ENCODE results near the gene RGS21. TPM values are rescaled to one million over a fixed set of nuclear protein-coding genes. Genes with fewer than 3 reads are reported as not detected.

Gene RGS21
- total RNA-seq, 1 experiment from 2014 or later: not detected

DNA sequence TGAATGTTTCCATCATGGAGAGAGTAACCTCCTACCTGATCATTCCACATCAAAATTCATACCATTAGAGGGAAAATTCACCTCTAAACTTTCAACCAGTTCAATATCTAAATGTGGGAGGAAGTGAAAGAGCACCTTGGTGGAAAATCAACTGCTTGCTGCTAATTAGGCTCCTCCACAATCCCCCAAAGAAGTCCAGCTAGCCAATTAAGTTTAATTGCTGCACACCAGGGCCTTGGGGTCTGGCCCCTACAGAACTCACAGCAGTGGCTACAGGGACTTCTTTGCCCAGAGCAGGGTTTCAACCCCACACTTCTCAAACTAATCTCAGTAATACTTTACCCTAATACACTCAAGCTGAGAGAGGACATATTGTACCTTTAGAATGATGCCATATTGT, 62.1 kb downstream of the RGS21 start:
- Histone ChIP-seq H3K79me2 (ENCODE audit: low read length) (no peaks in the 10 kb centered on the region), H3K9me3 (ENCODE audit: low read length) (no peaks in the 10 kb centered on the region), H3K27ac (ENCODE audit: low read length) (no peak overlapping the region), H3K9me2 (replicated peaks; ENCODE audit: low read length) (no peaks in the 10 kb centered on the region), H3K27me3 (ENCODE audit: low read length) (no peaks in the 10 kb centered on the region), H3K9ac (ENCODE audit: low read length) (no peak overlapping the region), H3K4me3 (ENCODE audit: low read length) (no peak overlapping the region), H4K20me1 (ENCODE audit: low read length) (no peaks in the 10 kb centered on the region), H3F3A (ENCODE audit: low read length, unreplicated experiment) (no peaks in the 10 kb centered on the region), H3K4me2 (ENCODE audit: low read length) (no peak overlapping the region), H3K36me3 (ENCODE audit: low read depth, low read length) (no peaks in the 10 kb centered on the region), H2AFZ (ENCODE audit: low read length) (no peak overlapping the region), H3K4me1 (ENCODE audit: insufficient read depth, low read length) (no peaks in the 10 kb centered on the region)
- intact Hi-C loops (cut with micrococcal nuclease): no loop called here
- DNase-seq (no peak), ATAC-seq (no peak)
- TF ChIP-seq EZH2phosphoT487 (IDR thresholded peaks at IDR 0.05; ENCODE audit: borderline replicate concordance, low read length) (no peak), EZH2 (IDR thresholded peaks at IDR 0.05; ENCODE audit: low read length, unreplicated experiment) (no peak), CTCF (conservative IDR thresholded peaks at IDR 0.05; ENCODE audit: low read depth, low read length) (no peak)
- BruUV-seq (replicated peaks): no TSS peak
- ChIA-PET POLR2A (ENCODE audit: unreplicated experiment) (interaction anchor here (0.6 kb wide), 1 partner anchor 857 kb away, joined by 3 read pairs; no protein-coding TSS in a partner anchor), CTCF (no interaction called here)

DNA sequence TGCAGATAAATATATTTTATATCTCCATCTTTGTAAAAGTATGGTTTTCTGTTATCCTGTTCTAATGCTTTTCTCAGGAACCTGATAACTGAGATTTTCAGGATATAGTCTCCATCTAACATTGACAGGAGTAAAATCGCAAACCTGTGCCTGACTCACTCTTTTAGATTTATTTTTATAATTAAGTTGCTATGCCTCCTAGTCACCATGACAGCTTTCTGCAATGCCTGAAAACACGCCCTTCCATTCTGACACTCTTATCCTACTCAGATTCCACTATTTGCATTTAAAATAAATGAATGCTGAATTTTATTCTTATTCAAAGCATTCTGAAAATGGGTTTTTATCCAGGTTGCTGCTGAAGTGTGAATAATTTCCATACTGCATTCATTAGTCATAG, 62.8 kb downstream of the RGS21 start:
- ChIA-PET CTCF (no interaction called here), POLR2A (ENCODE audit: unreplicated experiment) (no interaction called here)
- Histone ChIP-seq H3F3A (ENCODE audit: low read length, unreplicated experiment) (no peaks in the 10 kb centered on the region), H3K4me3 (ENCODE audit: low read length) (no peak overlapping the region), H3K4me1 (ENCODE audit: insufficient read depth, low read length) (no peaks in the 10 kb centered on the region), H3K9me3 (ENCODE audit: low read length) (no peaks in the 10 kb centered on the region), H3K4me2 (ENCODE audit: low read length) (no peak overlapping the region), H3K9ac (ENCODE audit: low read length) (no peak overlapping the region), H3K27ac (ENCODE audit: low read length) (no peak overlapping the region), H3K27me3 (ENCODE audit: low read length) (no peaks in the 10 kb centered on the region), H2AFZ (ENCODE audit: low read length) (no peak overlapping the region), H4K20me1 (ENCODE audit: low read length) (no peaks in the 10 kb centered on the region), H3K36me3 (ENCODE audit: low read depth, low read length) (no peaks in the 10 kb centered on the region), H3K79me2 (ENCODE audit: low read length) (no peaks in the 10 kb centered on the region), H3K9me2 (replicated peaks; ENCODE audit: low read length) (no peaks in the 10 kb centered on the region)
- DNase-seq (no peak), ATAC-seq (no peak; the same call in 1 of the 2 replicates)
- TF ChIP-seq EZH2phosphoT487 (IDR thresholded peaks at IDR 0.05; ENCODE audit: borderline replicate concordance, low read length) (no peak), CTCF (conservative IDR thresholded peaks at IDR 0.05; ENCODE audit: low read depth, low read length) (no peak), EZH2 (IDR thresholded peaks at IDR 0.05; ENCODE audit: low read length, unreplicated experiment) (no peak)
- no TSS peak for BruUV-seq (replicated peaks)
- intact Hi-C loops (cut with micrococcal nuclease): no loop called here

DNA sequence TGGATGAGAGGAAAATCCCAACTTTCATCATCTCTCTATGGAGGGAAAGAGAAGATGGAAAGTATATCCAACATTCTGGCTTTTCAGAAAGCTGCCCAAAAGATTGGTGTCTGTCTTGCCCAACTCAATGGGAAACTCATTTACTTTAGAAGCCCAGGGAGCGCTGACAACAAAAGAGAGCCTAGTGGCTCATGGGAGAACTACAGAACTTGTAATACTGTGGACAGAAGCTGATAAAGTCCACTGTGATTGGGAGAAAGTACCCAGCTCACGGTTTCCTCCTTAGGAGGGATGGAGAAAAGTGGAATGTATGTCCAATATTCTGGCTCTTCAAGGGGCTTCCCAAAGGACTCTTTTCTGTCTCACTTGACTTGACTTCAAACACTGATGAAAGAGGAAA, 66.0 kb downstream of the RGS21 start:
- no peaks in the 10 kb centered on the region for H3K36me3 ChIP-seq (ENCODE audit: low read depth, low read length)
- TF ChIP-seq EZH2 (IDR thresholded peaks at IDR 0.05; ENCODE audit: low read length, unreplicated experiment) (no peak), EZH2phosphoT487 (IDR thresholded peaks at IDR 0.05; ENCODE audit: borderline replicate concordance, low read length) (no peak), CTCF (conservative IDR thresholded peaks at IDR 0.05; ENCODE audit: low read depth, low read length) (no peak)
- no peaks in the 10 kb centered on the region for H3K79me2 ChIP-seq (ENCODE audit: low read length)
- no peaks in the 10 kb centered on the region for H3K9me2 ChIP-seq (replicated peaks; ENCODE audit: low read length)
- no peaks in the 10 kb centered on the region for H3K27me3 ChIP-seq (ENCODE audit: low read length)
- POLR2A ChIA-PET (ENCODE audit: unreplicated experiment): no interaction called here
- ATAC-seq (no peak), DNase-seq (no peak)
- no peaks in the 10 kb centered on the region for H3K4me1 ChIP-seq (ENCODE audit: insufficient read depth, low read length)
- H2AFZ ChIP-seq (ENCODE audit: low read length): no peak overlapping the region
- intact Hi-C loops (cut with micrococcal nuclease): no loop called here
- H4K20me1 ChIP-seq (ENCODE audit: low read length): no peaks in the 10 kb centered on the region
- H3K4me3 ChIP-seq (ENCODE audit: low read length): no peak overlapping the region
- no peaks in the 10 kb centered on the region for H3K9me3 ChIP-seq (ENCODE audit: low read length)
- H3K27ac ChIP-seq (ENCODE audit: low read length): no peak overlapping the region
- H3K9ac ChIP-seq (ENCODE audit: low read length): no peak overlapping the region
- no TSS peak for BruUV-seq (replicated peaks)
- H3K4me2 ChIP-seq (ENCODE audit: low read length): no peak overlapping the region
- H3F3A ChIP-seq (ENCODE audit: low read length, unreplicated experiment): no peaks in the 10 kb centered on the region
- CTCF ChIA-PET: no interaction called here
